ENCODE data around the gene PTPRG.

DNA sequence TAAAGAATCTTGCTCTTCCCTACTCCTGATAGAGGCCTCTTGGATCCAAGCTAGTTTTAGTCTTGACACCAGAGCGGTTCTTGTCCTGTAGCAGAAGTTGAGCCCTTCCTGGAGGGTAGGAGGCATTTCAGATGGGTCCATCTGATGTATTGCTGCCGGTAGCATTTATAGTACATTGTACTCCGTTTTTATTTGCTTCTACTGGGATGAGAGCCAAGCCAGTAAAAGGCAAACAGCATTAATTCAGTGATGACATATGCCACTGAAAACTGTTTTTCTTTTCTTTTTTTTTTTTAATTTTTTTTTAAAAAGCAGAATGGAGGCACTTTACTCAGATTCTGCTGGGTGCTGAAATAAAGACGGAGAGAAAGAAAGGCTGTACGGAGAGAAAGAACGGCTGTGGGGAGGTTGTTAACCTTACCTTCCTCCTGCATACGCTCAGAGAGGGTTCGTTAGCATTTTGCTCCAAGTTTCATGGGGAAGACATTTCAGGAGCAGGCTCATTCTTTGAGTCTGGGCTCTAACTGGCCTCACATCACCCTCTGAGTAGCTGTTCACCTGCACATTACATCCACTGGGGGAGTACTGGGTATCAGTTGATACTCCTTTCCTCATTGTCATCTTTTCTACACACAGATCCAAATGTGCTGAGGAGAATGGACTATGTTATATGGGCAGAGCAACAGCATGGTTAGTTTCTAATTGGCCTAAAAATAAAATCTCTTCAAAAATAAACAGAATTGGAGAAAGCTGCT, 650.5 kb downstream of the PTPRG start:
- TF ChIP-seq CTCF (conservative IDR thresholded peaks at IDR 0.05; ENCODE audit: low read length) (no peak), EZH2phosphoT487 (IDR thresholded peaks at IDR 0.05; ENCODE audit: borderline replicate concordance, low read depth, low read length) (no peak)
